B cell (primary cell): ENCODE results near the gene PIK3IP1. TPM values are rescaled to one million over a fixed set of nuclear protein-coding genes. Genes with fewer than 3 reads are reported as not detected.
A peak's percentile ranks its signal among the peaks of the same experiment; 100 is the strongest.

Source experiments
- ATAC-seq: fragments of 200-7000 bp; cut with Tn5 transposase; one replicate; pipeline ENCODE4 v1.10.0; 2021; ENCODE audit warnings: low read depth, mild to moderate bottlenecking, moderate number of reproducible peaks, moderate library complexity
- CTCF ChIA-PET: fragments of 350-600 bp; sonication (Branson Sonifier 250); formaldehyde crosslinking; loops from one replicate; lab custom pipeline; 2021; ENCODE audit warnings: antibody characterized with exemption, inconsistent platforms; lab: Charles Lee
- POLR2A ChIA-PET: fragments of 350-600 bp; sonication (Branson Sonifier 250); formaldehyde crosslinking; loops from one replicate; lab custom pipeline; 2021; ENCODE audit warnings: antibody characterized with exemption; lab: Charles Lee
- DNase-seq: peaks from one replicate; pipeline ENCODE4 v3.0.0; 2013
- H2AFZ ChIP-seq: 2 replicates; pipeline ENCODE4 v1.6.1; 2012; ENCODE audit warnings: mild to moderate bottlenecking, low read depth, low read length; ENCODE audit not compliant: insufficient read depth, poor library complexity, severe bottlenecking
- H3K27ac ChIP-seq, 2 donors: 1 replicate in 1 of 2; 2 replicates in 1 of 2; pipeline ENCODE4 v1.5.1; 2012 to 2013; ENCODE audit warnings: low read length in 2 of 2, mild to moderate bottlenecking in 2 of 2, moderate library complexity in 1 of 2
- H3K27me3 ChIP-seq, 4 experiments: fragments of 200-600 bp in 1 of 4; sonication (generic) in 1 of 4; replicated peaks in 1 of 4; 1 replicate in 2 of 4; 2 replicates in 2 of 4; pipeline versions ENCODE4 v1.6.1 to v1.7.0; 2013 to 2016; ENCODE audit warnings: low read length in 3 of 4, mild to moderate bottlenecking in 2 of 4, mixed read lengths in 1 of 4, moderate library complexity in 1 of 4; ENCODE audit not compliant: insufficient read depth in 4 of 4, control insufficient read depth in 3 of 4; ENCODE audit errors: control extremely low read depth in 1 of 4
- H3K36me3 ChIP-seq, 2 experiments: replicated peaks in 1 of 2; 1 replicate in 1 of 2; 2 replicates in 1 of 2; pipeline versions ENCODE4 v1.6.1 to v1.7.1; 2013; ENCODE audit warnings: low read length in 1 of 2; ENCODE audit not compliant: insufficient read depth in 2 of 2, control insufficient read depth in 1 of 2; ENCODE audit errors: control extremely low read depth in 1 of 2, extremely low read depth in 1 of 2
- H3K4me1 ChIP-seq, 2 donors: fragments of 200-600 bp in 1 of 2; sonication (generic) in 1 of 2; 1 replicate in 1 of 2; 2 replicates in 1 of 2; pipeline versions ENCODE4 v1.5.1 to v1.6.1; 2013 to 2017; ENCODE audit warnings: low read length in 2 of 2; ENCODE audit not compliant: control insufficient read depth in 2 of 2, insufficient read depth in 2 of 2
- H3K4me2 ChIP-seq: replicated peaks from 2 replicates; pipeline ENCODE3; 2012; ENCODE audit warnings: mild to moderate bottlenecking, low read depth, low read length; ENCODE audit not compliant: poor library complexity, severe bottlenecking
- H3K4me3 ChIP-seq, 5 experiments: fragments of 200-600 bp in 1 of 5; sonication (generic) in 1 of 5; 1 replicate in 3 of 5; 2 replicates in 2 of 5; pipeline versions ENCODE4 v1.5.1 to v1.7.0; 2011 to 2016; ENCODE audit warnings: low read length in 4 of 5, mild to moderate bottlenecking in 4 of 5, low read depth in 2 of 5, control low read depth in 1 of 5, moderate library complexity in 1 of 5; ENCODE audit not compliant: insufficient read depth in 1 of 5; ENCODE audit errors: control extremely low read depth in 1 of 5, extremely low read depth in 1 of 5
- H3K79me2 ChIP-seq: fragments of 200-600 bp; sonication (generic); one replicate; pipeline ENCODE4 v1.6.0; 2016; ENCODE audit warnings: low read length; ENCODE audit not compliant: control insufficient read depth, insufficient read depth
- H3K9ac ChIP-seq: fragments of 200-600 bp; sonication (generic); 2 replicates; pipeline ENCODE4 v1.6.1; 2017; ENCODE audit warnings: mild to moderate bottlenecking, low read length, moderate library complexity
- H3K9me3 ChIP-seq, 3 donors: one replicate each; pipeline versions ENCODE4 v1.6.1 to v1.7.1; 2013; ENCODE audit warnings: low read length in 2 of 3; ENCODE audit not compliant: control insufficient read depth in 2 of 3, insufficient read depth in 1 of 3; ENCODE audit errors: control extremely low read depth in 1 of 3
- H4K20me1 ChIP-seq: 2 replicates; pipeline ENCODE4 v1.6.0; 2012; ENCODE audit warnings: mild to moderate bottlenecking, low read length; ENCODE audit not compliant: insufficient read depth, control insufficient read depth, poor library complexity, severe bottlenecking
- H3K27ac Mint-ChIP-seq: one replicate; pipeline ENCODE4 v1.8.0; 2021; ENCODE audit warnings: mixed read lengths
- H3K27me3 Mint-ChIP-seq: one replicate; pipeline ENCODE4 v1.8.0; 2021; ENCODE audit warnings: mixed read lengths
- H3K4me1 Mint-ChIP-seq: one replicate; pipeline ENCODE4 v1.8.0; 2021; ENCODE audit warnings: mixed read lengths
- H3K4me3 Mint-ChIP-seq: one replicate; pipeline ENCODE4 v1.8.0; 2021; ENCODE audit warnings: mixed read lengths
- H3K9me3 Mint-ChIP-seq: one replicate; pipeline ENCODE4 v1.8.0; 2022; ENCODE audit warnings: mixed read lengths; ENCODE audit not compliant: insufficient read depth
- CTCF ChIP-seq: fragments of 200-600 bp; IDR thresholded peaks from one replicate; pipeline ENCODE4 v1.8.0; 2022; ENCODE audit warnings: antibody characterized with exemption, mild to moderate bottlenecking
- EZH2 ChIP-seq: IDR thresholded peaks from 2 replicates; pipeline ENCODE4 v1.6.1; 2012; ENCODE audit warnings: borderline replicate concordance, low read depth, mild to moderate bottlenecking, moderate library complexity, low read length; ENCODE audit not compliant: insufficient read depth, poor library complexity, severe bottlenecking
- WGBS: methylation state at CpG from one replicate; pipeline ENCODE4 v1.1.5; 2013; ENCODE audit warnings: missing lambda C conversion rate; ENCODE audit not compliant: insufficient coverage; 5-methylcytosine and 5-hydroxymethylcytosine counted together
- intact Hi-C: fragments of 100-400 bp; cut with micrococcal nuclease; formaldehyde crosslinking; loops from one replicate; pipeline ENCODE4 v1.10.0; 2022
- polyA plus RNA-seq: library from polyadenylated mRNA; depleted of rRNA; stranded (reverse); fragments of >200 nt; gene quantifications from 2 replicates; pipeline ENCODE4 v1.2.3, GENCODE V29; 2012
- total RNA-seq, 2 donors: library from RNA; stranded (reverse); fragments of 120-200 nt in 1 of 2; gene quantifications; 1 replicate in 1 of 2; 2 replicates in 1 of 2; pipeline versions ENCODE4 v1.2.3 to v1.2.4, GENCODE V29; 2013 to 2022

PIK3IP1 gene
- total and polyA plus RNA-seq, 2 donors (not counting 1 experiment from before 2014, with no cell fraction given) = 89.8 to 92.9 TPM

GRCh38 chr22:31291481-31292235, 630 bp downstream of the PIK3IP1 start:
- no peaks in the 10 kb centered on the region for H3K27me3 ChIP-seq
- TF ChIP-seq EZH2 (no peak), CTCF (no peak)
- no peak overlapping the region for H2AFZ ChIP-seq
- Mint-ChIP-seq H3K4me1 (peaks cover 65% of the 10 kb centered on the region), H3K27ac (peak overlapping the region; percentile 100), H3K9me3 (no peaks in the 10 kb centered on the region), H3K4me3 (peak overlapping the region; percentile 97), H3K27me3 (no peaks in the 10 kb centered on the region)
- H3K79me2 ChIP-seq = peaks cover 66% of the 10 kb centered on the region
- H3K4me2 ChIP-seq = peak overlapping the region; percentile 97
- H4K20me1 ChIP-seq = no peaks in the 10 kb centered on the region
- under 1% methylated on average over 14 of the region's 20 CpGs for WGBS
- CTCF ChIA-PET = interaction anchor here (0.8 to 18.7 kb wide), 10 partner anchors 12 to 80 kb away, joined by 3 to 208 read pairs (median 4); partner anchors contain the start of genes LIMK2 and PATZ1
- H3K9me3 ChIP-seq = no peaks in the 10 kb centered on the region
- peak overlapping the region; percentile 99 for H3K9ac ChIP-seq
- peak; percentile 63 for DNase-seq
- H3K4me3 ChIP-seq = peak overlapping the region; percentile 72 to 99 (median 95)
- POLR2A ChIA-PET = interaction anchor here (0.6 to 2.3 kb wide), 9 partner anchors 22 to 323 kb away, joined by 3 to 12 read pairs (median 4); partner anchors contain the start of genes MORC2, PATZ1, RNF185 and TUG1
- intact Hi-C loops = loop anchor here (1.0 to 5.0 kb wide), 10 partner anchors 17 to 869 kb away; partner anchors contain the start of genes DEPDC5, DRG1, PES1 and PRR14L
- no peak for ATAC-seq
- peaks cover 60 to 67% of the 10 kb centered on the region in 2 donors for H3K4me1 ChIP-seq
- H3K36me3 ChIP-seq = peaks cover 3 to 21% of the 10 kb centered on the region in 2 experiments
- peak overlapping the region; percentile 99 to 100 for H3K27ac ChIP-seq
